ENCODE measurements around the gene PRAMEF12.
"Not testable (repeated sequence)": the region's sequence is repeated elsewhere in the genome, so short reads cannot be mapped to it uniquely, and the experiment has no call there.

PRAMEF12 gene

DNA sequence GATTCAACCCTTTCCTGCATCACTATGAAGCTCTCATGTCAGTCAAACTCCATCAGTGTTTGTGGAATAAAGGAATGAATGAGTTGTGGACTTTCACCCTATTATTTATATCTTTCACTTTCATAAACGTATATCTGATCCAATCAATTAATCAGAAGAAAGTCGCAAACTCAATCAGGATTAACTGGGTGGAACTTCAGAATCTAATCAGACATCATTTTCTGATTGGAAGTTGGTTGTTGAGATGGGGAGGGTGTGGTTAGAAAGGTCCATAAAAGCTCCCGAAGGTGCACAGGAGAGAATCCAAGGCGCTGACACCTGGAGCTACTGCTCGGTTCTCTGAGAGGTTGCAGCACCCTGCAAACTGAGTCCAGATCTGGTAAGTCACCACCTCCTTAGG, at the start of gene PRAMEF12:
Gene PRAMEF12, plus strand, starts transcription at position 301 of the 400 bp plus-strand sequence. CDS start 1,130 bp downstream, outside the sequence.
- DNase-seq = no peak

DNA sequence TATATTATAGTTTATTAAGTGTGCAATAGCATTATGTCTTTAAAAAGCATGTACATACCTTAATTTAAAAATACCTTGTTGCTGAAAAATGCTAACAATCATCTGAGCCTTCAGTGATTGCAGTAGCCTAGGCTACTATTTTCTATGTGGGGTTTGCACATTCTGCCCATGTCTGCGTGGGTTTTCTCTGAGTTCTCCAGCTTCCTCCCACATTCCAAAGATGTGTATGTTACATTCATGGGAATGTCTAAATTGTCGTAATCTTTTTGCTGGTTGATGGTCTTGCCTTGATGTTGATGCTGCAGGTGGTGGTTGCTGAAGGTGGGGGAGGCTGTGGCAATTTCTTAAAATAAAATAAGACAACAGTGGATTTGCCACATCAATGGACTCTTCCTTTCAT, 45.1 kb upstream of the PRAMEF12 start:
- no peak for DNase-seq

DNA sequence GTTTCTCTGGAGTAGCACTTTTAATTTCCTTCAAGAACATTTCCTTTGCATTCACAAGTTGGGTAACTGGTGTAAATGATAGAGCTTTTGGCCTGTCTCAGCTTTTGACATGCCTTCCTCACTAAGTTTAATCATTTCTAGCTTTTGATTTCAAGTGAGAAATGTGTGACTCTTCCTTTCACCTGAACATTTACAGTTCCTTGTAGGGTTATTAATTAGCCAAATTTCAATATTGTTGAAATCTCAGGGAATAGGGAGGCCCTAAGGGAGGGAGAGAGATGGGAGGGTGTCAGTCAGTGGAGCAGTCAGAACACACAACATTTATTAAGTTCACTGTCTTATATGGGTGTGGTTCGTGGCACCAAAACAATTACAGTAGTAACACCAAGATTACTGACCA, 43.4 kb upstream of the PRAMEF12 start:
- DNase-seq = no peak

DNA sequence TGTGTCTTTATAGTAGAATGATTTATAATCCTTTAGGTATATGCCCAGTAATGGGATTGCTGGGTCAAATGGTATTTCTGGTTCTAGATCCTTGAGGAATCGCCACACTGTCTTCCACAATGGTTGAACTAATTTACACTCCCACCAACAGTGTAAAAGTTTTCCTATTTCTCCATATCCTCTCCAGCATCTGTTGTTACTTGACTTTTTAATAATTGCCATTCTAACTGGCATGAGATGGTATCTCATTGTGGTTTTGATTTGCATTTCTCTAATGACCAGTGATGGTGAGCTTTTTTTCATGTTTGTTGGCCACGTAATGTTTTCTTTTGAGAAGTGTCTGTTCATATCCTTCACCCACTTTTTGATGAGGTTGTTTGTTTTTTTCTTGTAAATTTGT, 42.5 kb upstream of the PRAMEF12 start:
- not testable (repeated sequence) for DNase-seq

DNA sequence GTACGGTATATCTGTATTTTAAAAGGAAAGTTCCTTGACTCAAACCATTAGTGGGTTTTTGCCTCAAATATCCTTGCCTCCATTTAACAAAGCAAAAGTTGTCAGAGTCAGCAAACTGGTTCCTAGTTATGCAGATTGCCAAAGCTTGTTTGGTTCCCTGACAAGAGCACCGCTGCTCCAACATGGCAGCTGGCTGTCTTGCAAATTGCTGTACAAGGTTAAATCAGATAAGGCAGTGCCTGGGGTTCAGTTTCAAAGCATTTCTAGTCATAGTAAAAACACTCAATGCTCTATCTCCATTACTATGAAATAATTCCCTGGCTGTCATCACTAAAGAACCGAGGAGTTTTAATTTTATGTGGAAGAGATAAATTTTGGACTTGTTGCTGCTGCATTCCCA, 38.9 kb upstream of the PRAMEF12 start:
- no peak for DNase-seq

DNA sequence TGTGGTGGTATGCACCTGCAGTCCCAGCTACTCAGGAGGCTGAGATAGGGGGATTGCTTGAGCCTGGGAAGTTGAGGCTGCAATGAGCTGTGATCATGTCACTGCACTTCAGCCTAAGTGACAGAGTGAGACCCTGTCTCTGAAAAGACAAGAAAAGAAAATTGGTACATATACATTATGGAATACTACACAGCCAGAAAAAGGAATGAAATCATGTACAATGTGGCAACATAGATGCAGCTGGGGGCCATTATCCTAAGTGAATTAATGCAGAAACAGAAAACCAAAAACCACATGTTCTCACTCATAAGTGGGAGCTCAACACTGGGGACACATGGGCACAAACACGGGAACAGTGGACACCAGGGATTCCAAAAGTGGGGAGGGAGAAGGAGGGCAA, 34.6 kb upstream of the PRAMEF12 start:
- DNase-seq = no peak

DNA sequence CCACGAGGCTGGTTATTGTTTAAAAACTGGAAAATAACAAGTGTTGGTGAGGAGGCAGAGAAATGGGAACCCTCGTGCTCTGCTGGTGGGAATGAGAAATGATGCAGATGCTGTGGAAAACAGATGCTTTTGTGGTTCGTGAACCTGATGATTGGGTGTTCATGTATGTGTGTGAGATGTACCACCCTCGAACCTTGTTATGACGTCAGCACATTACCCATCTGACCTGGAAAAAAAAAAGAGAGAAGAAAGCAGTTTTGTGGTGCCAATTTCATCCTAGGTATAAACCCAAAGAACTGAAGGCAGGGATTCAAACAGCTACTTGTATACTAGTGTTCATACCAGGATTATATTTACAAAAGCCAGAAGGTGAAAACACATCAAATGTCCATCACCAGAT, 33.9 kb upstream of the PRAMEF12 start:
- DNase-seq = no peak

GRCh38 chr1:12741946-12742345, 31.6 kb upstream of the PRAMEF12 start:
- no peak for DNase-seq

DNA sequence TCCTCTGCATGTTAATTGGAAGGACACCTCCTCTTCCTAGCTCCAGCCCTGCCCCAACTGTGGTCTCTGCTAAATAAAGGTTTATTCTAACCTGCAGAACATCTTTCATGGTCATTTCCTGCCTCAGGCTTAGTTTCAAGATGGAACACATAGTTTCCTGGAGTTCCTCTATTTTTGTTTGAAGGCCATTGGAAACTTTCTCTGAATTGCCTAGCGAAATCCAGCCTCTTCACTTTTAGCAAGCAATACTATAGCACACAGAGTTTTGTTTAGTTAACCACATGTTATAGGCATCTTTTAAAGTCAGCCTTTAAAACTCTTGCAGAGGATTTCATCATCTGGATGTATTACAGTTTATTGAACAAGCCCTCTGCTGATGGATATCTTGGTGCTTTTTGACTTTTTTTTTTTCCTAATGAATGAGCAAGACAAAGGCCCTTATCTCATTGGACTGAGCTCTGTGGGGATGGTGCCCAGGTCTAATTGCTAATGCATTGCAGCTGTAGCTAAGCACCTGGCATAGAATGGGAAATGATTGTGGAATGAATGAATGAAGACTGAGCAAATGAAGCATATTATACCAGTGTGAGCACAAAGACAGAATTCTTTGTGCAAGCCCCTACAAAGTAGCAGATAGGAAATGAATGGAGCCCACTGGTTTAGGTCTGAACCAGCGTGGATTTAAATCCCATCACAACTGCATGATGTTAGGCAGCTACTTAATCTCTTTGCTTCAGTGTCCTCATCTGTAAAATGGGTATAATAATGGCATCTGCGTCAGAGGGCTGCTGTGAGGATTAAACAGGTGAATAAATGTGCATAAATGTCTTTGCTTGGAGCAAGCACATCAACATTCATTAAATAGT, 28.2 kb upstream of the PRAMEF12 start:
- DNase-seq = no peak

GRCh38 chr1:12745992-12746323, 27.6 kb upstream of the PRAMEF12 start, which contains the start of gene CFAP107:
CFAP107 (plus strand) TSS chr1:12746200; CDS start chr1:12746431, 231 bp downstream.
- no peak for DNase-seq

- no peak for DNase-seq
Measured at GRCh38 chr1:12748778-12749355, 24.7 kb upstream of the PRAMEF12 start.

DNA sequence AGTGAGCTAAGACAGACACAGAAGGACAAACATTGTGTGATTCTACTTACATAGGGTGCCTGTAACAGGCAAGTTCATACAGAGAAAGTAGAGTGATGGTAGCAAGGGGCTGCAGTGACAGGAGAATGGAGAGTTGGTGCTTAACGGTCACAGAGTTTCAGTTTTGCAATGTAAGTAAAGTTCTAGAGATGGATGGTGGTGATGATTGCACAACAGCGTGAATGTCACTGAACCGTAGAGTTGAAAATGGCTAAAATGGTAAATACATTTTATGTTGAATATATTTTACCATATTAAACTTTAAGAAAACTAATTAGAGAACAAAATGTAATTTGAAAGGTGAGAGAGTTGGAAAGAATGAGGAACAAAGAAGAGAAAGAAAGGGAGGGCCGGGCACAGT, 18.8 kb upstream of the PRAMEF12 start:
- no peak for DNase-seq

DNA sequence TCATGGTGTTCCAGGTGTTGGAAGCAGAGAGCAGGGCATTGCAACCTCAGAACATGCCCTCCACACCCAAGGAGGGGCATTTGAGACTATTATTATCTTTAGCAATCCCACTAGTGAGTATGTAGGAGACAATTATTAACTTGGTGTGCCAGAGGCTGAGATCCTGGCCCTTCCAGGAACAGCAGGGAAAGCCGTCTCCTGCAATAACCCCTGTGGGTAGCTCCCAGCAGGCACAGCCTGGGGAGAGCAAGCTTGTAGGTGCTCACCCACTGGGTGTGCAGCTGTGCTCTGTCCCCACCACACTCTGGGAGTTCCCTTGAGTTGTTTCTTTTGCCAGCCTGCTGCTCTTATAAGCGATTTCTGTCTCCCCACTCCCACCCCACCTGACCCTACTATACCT, 17.3 kb upstream of the PRAMEF12 start:
- DNase-seq = no peak

- DNase-seq = no peak
Measured at GRCh38 chr1:12756768-12757413, 16.6 kb upstream of the PRAMEF12 start.

DNA sequence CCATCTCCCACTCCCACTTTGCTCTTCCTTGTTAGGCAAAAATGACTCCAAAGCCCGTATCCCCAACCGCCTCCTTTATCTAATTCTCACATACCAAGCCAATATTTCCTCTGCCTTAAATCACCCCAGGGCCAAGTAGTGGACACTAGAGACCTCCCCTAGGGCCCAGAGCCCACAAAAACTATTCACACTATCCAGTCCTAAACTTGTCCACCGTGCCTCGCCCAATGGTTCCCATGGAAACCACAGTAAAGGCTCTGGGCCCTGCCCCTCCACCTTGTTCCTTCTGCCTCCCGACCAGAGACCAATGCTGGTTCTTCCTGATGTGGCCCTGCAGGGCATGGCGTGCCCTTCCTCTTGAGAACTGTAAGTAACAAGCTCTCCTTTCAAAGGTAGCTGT, 15.7 kb upstream of the PRAMEF12 start:
- DNase-seq = no peak

GRCh38 chr1:12760256-12760795, 13.2 kb upstream of the PRAMEF12 start:
- DNase-seq = no peak

DNA sequence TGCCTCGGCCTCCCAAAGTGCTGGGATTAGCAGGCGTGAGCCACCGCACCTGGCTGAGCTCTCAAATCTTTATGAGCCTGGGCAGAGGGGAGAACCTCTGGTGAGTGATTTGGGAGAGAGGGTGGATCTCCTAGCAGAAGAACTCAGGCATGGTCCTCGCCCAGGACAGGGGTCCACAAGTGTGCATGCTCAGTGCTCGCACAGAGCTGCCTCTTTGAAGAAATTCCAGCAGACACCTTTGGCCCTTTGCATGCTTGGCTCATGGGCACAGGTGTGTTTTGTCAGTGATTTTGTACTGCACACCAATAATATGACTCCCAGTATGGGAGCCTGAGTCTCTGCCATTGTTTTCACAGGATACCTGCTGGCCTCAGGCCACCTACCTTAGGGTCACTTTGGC, 11.8 kb upstream of the PRAMEF12 start:
- no peak for DNase-seq

DNA sequence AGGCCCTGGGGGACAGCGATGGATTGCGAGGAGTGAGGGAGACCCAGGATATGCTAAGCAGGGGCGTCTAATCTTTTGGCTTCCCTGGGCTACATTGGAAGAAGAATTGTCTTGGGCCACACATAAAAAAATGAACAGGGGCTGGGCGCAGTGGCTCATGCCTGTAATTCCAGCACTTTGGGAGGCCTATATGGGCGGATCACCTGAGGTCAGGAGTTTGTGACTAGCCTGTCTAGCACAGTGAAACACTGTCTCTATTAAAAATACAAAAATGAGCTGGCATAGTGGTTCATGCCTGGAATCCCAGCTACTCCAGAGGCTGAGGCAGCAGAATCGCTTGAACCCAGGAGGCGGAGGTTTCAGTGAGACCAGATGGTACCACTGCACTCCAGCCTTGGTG, 10.8 kb upstream of the PRAMEF12 start:
- no peak for DNase-seq

GRCh38 chr1:12763479-12763878, 10.1 kb upstream of the PRAMEF12 start:
- DNase-seq = no peak

DNA sequence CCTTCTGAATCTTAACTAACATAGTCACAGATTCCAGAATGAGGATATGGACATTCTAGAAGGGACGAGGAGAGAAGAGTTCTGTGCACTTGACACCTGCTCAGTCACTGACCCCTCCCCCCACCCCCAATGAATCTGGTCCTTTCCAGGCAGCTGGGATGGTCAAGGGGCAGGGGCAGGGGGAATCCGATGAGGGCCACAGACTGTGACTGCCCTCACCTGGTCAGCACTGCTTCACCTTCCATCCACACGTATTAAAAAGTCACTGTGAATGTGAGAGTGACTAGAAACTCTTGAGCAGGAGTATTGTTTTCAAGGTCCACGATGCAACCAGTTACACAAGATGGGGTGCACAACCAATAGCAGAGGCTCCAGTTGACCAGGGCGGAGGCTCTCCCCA, 9.5 kb upstream of the PRAMEF12 start:
- DNase-seq = no peak

GRCh38 chr1:12769031-12769430, 4.5 kb upstream of the PRAMEF12 start:
- no peak for DNase-seq

DNA sequence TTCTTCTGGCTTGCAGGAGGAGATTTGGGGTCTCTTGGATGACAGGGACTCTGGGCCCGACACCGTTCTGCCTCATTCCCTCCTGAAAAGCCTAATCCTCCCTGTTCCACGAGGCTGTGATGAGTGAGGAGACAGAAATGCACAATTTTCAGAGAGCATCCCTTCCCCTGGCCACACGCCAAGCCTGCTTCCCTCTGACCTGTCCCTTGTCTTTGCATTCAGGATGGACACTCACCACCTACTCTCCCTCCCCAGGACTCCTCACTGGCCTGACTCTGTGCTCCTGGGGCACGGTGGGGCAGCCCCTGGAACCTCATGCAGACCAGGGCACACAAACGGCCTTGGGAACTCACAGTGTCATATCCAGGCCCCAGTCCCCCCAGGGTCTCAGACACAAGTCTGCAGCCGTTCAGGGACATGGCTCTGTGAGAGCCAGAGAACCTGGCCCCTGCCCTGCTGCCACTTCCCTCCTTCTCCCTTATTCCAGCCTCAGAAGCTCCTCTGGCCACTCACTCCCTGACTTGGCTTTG, 3.5 kb upstream of the PRAMEF12 start:
- no peak for DNase-seq

DNA sequence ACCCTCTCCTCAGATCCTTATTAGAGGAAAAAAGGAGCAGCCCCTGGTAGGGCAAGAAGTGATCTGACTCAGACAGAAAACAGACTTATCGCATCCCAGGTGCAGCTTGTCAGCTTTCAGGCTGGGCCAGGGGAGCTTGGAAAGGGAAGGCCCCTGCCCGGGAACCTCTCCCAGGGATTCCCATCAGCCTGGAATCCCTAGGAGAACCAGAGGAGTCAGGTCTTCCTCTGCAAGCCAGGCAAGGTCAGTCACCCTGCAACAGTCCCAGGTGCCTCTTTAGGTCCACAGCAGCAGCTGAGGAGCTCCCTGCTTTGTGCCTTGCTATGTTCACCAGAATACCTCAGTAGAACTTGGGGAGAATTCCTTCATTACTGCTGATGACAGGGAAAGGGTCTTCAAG, 2.9 kb upstream of the PRAMEF12 start:
- DNase-seq = no peak

- DNase-seq = no peak
Measured at GRCh38 chr1:12771186-12771585, 2.4 kb upstream of the PRAMEF12 start.
